IPS DF 19.7 (cell line): Measurements from ENCODE around the gene WFDC9.
A peak's percentile ranks its signal among the peaks of the same experiment; 100 is the strongest.
"Not testable (repeated sequence)": the region's sequence is repeated elsewhere in the genome, so short reads cannot be mapped to it uniquely, and the experiment has no call there.

ENCODE experiments used
- DNase-seq: peaks from one replicate; pipeline ENCODE4 v3.0.0-alpha.2; 2013; ENCODE audit warnings: low read depth, low spot score

The WFDC9 gene

DNA sequence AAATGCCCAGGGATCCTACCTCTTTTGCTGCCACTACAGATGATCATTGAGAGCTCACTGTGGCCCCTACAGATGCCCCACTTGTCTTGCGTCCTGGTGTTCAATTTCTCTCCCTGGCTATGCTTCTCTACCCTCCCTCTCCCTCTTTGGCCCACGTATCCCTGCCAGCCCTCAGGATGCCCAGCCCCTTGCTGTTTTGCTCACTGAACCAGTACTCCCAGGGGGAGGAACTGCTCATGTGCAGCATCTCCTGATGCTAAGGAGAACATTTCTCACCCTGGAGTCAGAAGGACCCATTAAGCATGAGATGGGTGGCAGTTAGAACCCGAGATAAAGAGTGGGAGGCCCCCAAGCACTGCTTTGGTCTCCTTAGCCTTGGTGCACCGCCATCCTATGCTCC is at the start of gene WFDC9:
WFDC9 (minus strand) TSS at position 101 of the 400 bp plus-strand sequence. CDS start 21,103 bp downstream, outside the sequence.
- DNase-seq, result no peak

DNA sequence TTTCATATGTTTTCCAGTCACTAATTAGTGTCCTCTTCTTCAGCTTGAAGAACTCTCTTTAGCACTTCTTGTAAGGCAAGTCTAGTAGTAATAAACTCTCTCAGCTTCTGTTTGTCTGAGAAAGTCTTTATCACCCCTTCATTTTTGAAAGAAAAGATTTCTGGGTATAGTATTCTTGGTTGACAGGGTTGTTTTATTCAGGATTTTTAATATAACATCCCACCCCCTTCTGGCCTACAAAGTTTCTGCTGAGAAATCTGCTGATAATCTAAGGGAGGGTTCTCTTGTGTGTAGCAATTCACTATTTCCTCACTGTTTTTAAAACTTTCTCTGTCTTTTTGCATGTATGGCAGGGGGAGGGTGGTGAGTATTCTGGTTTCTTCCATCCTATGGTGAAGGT is 48.6 kb upstream of the WFDC9 start:
- no peak for DNase-seq

DNA sequence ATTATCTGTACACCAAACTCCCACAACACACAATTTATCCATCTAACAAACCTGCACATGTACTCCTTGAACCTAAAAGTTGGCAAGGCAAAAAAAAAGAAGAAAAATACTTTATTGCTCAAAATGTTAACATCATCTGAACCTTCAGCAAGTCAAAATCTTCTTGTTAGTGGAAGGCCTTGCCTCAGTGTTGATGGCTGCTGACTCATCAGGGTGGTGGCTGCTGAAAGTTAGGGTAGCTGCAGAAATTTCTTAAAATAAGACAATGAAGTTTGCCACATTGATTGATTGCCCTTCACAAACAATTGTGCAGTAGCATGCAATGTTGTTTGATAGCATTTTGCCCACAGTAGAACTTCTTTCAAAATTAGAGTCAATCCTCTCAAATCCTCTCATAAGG is 41.7 kb upstream of the WFDC9 start:
- no peak for DNase-seq

DNA sequence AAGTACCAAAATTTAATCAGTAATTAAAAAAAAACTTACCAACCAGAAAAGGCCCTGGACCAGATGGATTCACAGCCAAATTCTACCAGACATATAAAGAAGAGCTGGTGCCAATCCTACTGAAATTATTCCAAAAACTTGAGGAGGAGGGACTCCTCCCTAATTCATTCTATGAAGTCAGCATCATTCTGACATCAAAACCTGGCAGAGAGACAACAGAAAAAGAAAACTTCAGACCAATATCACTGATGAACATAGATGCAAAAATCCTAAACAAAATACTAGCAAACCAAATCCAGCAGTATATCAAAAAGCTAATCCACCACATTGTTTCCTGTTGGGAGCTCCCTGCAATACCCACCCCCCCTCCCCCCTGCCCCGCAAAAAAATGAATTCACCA is 39.1 kb upstream of the WFDC9 start, which contains the start of gene WFDC11:
WFDC11 (minus strand) TSS at position 101 of the 400 bp plus-strand sequence. CDS start 19,639 bp downstream, outside the sequence.
- DNase-seq, result no peak

DNA sequence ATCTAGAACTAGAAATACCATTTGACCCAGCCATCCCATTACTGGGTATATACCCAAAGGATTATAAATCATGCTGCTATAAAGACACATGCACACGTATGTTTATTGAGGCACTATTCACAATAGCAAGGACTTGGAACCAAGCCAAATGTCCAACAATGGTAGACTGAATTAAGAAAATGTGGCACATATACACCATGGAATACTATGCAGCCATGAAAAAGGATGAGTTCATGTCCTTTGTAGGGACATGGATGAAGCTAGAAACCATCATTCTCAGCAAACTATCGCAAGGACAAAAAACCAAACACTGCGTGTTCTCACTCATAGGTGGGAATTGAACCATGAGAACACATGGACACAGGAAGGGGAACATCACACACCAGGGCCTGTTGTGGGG is 26.0 kb upstream of the WFDC9 start:
- not testable (repeated sequence) for DNase-seq

DNA sequence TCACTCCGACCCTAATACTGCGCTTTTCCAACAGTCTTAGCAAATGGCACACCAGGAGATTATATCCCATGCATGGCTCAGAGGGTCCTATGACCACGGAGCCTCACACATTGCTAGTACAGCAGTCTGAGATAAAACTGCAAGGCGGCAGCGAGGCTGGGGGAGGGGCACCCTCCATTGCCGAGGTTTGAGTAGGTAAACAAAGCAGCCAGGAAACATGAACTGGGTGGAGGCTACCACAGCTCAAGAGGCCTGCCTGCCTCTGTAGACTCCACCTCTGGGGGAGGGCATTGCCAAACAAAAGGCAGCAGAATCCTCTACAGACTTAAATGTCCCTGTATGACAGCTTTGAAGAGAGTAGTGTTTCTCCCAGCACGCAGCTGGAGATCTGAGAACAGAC is 20.6 kb upstream of the WFDC9 start:
- DNase-seq, result not testable (repeated sequence)

DNA sequence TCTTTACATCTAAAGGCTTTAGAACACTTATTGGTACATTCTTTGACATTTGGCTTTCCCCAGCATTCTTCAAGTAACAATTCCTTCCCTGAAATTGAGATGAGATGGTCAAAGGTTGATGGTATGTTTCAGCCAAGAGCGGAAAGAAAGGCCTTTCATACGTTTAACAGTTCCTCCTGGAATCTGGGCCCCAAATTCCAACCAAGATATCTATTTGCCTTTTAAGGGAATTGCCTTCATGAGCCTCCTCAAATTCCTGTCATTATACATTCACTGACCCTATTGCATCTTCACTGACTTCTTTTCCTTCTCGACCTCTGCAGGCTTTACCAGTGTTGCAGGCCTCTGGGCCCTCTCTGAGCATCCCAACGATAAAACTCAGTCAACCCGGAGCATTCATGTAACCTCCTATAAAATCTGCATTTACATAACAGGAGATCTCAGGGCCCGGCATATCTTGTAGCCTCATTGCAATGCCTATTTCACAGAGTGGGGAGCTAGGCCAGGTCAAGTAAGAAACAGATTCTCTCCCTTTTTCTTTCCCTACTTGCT is 18.3 kb upstream of the WFDC9 start:
- peak; percentile 35 for DNase-seq

DNA sequence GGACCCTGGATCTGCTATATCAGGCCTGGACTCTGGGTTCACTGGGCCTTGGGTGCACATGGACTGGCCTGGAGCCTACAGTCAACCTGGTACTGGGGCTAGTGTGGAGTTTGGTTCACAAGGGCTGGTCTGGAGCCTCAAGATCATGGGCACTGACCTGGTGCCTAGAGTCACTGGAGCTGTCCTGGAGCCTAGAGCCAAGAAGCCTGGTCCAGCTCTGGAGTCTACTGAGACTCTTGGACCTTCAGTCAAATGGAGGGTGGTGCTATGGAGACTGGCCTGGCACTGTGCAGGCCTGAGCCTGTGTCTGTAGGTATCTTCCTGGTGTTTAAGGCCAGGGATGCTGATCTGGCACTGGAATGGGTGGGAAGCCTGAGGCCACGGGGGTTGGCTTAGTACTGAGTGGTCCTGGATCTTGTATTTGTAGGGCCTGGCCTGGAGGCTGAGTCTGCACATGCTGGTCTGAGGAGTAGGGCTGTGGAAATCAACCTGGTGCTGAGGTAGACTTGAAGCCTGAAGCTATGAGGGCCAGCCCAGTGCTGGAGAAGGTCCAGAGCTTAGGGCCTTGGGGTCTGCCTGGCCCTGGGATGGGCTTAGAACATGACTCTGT is 16.5 kb upstream of the WFDC9 start:
- no peak for DNase-seq

DNA sequence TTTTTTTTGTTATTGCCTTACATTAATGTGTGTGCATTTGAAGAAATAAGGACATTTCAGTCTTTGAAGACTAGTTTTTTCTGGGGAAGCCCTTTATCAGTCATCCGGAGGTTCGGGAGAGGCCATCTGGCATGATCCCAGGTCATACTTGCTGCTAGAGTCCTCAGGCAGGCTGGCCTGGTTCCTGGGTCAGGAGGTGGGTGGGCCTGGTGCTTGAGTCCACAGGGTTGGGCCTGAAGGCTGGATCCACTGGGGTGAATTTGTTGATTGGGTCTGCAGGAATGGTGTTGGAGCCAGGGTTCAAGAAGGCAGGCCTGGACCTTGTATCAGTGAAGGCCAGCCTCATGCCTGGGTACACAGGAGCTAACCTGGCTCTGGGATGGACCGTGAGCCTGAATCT is 15.8 kb upstream of the WFDC9 start:
- no peak for DNase-seq

DNA sequence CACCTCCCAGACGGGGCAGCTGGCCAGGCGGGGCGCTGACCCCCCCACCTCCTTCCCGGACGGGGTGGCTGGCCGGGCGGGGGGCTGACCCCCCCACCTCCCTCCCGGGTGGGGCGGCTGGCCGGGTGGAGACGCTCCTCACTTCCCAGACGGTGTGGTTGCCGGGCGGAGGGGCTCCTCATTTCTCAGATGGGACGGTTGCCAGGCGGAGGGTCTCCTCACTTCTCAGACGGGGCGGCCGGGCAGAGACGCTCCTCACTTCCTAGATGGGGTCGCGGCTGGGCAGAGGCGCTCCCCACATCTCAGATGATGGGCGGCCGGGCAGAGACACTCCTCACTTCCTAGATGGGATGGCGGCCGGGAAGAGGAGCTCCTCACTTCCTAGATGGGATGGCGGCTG is 14.8 kb upstream of the WFDC9 start:
- not testable (repeated sequence) for DNase-seq

DNA sequence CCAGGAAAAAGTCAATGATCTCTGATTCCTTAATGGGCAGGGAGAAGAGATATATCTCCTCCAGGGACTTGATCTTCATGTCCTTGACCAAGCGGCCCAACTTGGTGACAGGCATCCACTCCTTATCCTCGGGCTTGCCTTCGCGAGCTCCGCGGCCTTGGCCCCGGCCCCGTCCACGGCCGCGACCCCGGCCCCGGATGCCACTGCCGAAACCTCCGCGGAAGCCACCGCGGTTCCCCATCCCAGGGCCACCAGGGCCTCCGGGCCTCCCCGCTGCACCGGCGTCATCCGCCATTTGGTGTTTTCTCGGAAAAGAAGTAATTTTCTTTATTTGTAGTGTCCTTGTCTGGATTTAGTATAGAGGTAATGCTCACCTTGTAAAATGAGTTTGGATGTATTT is 10.0 kb upstream of the WFDC9 start:
- not testable (repeated sequence) for DNase-seq

DNA sequence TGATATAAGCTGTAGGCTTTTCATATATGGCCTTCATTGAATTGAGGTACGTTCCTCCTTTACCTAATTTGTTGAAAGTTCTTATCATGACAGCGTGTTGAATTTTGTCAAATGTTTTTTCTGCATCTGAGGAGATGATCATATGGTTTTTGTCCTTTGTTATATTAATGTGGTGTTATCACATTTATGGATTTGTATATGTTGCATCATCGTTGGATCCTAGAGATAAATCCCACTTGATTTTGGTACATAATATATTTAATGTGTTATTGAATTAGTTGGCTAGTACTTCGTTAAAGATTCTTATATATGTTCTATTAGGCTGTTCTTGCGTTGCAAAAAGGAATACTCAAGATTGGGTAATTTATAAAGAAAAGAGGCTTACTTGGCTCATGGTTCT is 8.6 kb upstream of the WFDC9 start:
- no peak for DNase-seq

DNA sequence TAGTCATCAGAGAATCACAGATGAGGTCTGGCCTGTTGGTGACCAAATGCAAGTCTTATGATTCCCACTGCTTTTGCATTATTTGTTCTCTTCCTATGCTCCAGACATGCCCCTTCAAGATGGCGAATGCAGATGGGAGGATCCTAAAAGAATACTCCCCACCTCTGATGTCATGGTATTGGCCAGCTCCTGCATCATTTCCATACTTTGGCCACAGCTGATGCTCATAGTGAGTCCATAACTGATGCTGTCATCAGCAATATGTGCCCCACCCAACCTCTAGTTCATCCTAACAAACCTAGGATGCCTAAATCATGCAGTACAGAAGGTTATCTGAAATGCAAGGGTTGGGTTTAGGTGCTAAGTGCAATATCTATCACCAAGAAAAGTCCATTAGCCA is 5.4 kb upstream of the WFDC9 start:
- no peak for DNase-seq

DNA sequence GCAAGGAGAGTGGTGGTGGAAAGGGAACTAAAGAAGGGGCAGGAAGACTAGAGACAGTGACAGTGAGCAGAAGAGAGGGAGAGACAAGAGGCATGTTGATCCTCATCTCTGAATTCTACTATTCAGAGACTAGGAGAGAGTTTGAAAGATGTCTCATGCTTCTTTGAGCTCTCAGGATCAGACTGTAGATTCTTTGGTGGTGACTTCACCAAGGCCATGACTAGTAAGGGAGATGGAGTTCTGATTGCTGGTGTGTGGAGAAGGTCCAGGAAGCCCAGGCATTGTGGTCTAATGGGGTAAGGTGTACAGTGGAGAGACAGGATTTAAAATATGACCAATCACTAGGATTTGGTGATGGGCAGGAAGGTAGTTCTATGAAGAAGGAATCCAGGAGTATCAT is 713 bp downstream of the WFDC9 start:
- no peak for DNase-seq

DNA sequence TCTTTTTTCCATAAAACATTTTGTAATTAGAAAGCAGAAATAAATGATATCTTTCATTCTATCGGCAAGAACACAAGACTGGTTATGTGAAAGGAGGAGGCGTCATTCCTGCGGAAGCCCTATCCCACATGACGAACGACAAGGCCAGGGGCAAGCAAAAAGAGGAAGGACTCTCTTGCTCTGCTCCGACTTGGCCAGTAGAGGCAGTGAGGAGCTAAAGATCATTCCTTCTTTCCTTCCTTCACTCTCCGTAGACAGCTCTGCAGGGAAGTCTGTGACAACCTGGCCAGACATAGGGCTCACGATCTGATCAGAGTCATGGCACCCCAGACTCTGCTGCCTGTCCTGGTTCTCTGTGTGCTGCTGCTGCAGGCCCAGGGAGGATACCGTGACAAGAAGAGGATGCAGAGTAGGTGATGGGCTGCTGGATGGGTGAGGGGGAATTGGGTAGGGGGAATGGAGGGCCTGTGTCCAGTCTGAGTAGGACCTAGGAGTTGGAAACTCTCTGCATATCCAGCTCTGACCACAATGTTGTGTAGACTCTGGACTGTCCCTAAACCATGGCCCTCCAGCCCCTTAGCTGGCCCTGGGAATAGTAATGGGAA is 1.5 kb downstream of the WFDC9 start, which contains the start of gene WFDC10A:
WFDC10A (plus strand) TSS at position 244 of the 605 bp plus-strand sequence; CDS start at position 319, 75 bp downstream.
- peak; percentile 84 for DNase-seq

DNA sequence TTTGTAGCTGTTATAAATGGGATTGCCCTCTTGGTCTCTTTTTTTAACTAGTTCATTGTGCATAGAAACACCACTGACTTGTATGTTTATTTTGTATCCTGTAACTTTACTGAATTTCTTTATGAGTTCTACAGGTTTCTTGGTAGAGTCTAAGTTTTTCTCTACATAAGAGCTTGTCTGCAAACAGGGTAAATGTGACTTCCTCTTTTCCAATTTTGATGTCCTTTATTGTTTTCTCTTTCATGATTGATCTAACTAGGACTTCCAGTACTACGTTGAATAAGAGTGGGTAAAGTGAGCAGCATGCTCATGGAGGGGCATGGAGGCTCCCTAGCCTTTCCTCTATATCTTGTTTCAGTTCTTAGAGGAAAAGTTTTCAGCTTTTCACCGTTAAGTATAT is 4.5 kb downstream of the WFDC9 start:
- DNase-seq, result no peak

DNA sequence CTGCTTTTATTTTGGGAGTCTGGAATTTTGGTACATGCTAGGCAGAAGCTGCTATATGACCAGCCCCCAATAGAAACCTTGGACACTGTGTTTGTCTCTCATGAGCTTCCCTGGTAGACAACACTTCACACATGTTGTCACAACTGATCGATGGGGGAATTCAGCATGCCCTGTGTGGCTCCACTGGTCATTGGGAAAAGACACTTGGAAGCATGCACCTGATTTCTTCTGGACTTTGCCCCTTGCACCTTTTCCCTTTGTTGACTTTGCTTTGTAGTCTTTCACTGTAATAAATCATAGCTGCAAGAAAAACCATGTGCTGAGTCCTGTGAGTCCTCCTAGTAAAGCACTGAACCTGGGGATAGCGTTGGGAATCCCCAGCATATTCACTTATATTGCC is 9.5 kb downstream of the WFDC9 start:
- no peak for DNase-seq

DNA sequence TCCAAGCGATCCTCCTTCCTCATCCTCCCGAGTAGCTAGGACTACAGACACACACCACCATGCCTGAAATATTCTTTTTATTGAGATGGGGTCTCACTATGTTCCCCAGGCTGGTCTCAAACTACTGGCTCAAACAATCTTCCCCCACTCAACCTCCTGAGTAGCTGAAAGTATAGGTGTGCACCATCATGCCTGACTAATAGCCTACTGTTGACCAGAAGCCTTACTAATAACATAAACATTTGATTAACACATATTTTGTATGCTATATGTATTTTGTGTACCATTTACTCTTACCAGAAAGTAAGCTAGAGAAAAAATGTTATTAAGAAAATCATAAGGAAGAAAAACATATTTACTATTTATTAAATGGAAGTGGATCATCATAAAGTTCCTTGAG is 13.5 kb downstream of the WFDC9 start:
- no peak for DNase-seq

DNA sequence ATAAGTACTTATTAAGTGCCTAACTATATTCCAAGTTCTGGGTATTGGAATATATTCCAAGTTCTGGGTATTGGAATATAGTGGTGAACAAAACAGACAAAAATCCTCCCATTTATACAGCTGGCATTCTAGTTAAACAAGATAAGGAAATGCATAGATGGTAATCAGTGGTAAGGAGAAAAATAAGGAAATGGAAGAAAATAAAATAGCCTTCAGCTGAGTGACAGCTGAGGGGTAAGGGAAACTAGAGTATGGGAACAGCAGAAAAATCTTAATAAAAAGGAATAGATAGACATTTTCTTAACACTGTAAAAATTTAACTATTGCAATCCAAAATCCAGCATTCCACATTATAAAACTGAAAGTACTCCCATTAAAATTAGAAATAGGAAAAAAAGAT is 18.8 kb downstream of the WFDC9 start:
- no peak for DNase-seq

DNA sequence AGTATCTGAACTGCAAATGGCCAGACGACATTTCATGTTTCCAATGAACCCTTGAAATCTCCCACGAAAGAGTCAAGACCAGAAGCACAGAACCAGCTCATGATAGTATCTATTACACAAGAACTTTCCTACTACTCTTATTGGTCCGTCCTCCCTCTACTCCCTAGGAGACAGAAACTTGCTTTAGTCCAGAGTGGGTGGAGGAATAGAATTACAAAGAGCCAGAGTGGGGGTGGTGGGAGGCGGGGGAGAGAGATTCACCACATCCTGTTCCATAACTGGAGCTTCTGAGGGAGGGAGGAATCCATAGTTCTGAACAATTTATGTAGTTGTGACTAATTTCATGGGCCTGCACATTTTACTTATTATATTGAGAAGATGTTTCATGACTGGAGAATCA is 20.0 kb downstream of the WFDC9 start:
- DNase-seq, result no peak

DNA sequence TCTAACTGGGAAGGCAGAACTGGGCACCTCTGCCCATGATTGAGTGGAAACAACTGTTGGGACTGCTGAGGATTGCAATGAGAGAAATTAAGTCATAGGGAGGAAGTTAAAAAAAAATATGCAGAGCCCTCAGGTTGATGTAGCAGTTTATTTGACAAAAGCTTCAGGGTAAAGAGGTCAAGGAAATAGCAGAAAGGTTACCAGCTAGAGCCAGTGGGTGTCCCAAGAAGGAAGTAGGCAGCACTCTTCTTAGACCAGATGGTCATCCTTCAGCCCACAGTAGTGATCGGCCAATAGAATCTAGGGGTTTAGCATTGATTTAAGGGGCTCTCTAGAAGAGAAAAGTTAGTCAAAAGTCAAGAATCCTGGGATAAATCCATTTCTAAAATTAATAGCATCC is 23.3 kb downstream of the WFDC9 start:
- DNase-seq, result no peak

DNA sequence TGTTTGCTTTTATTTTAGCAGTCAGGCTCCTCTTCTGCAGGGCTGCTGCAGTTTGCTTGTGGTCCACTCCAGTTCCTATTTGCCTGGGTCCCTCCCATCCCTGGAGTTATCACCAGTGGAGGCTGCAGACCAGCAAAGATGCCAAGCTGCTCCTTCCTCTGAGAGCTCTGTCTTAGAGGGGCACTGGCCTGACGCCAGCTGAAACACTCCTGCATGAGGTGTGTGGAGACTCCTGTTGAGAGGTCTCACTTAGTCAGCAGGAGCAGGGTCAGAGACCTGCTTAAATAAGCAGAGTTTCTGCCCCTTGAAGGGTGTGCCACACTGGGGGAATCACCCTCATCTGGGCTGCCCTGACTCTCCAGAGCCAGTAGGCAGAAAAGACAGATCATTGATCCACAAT is 35.8 kb downstream of the WFDC9 start:
- DNase-seq, result no peak

DNA sequence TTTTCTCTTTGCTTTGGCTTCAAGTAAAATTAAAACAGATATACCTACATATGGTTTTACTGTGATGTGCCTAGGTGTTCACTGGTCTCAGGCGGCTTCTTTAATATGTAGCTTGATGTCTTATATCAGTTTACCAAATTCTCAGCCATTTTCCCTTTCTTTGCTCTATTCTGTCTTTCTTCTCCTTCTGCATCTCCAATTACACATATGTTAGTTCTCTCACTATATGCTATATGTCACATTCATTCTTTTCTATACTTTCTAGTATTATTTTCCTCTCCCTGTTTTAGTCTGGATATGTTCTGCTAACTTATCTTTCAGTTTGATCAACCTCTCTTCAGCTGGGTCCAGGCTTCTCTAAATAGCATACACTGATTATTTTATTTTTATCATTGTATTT is 37.6 kb downstream of the WFDC9 start:
- no peak for DNase-seq
